ENCODE data around the gene GLRA1. TPM values are rescaled to one million over a fixed set of nuclear protein-coding genes. Genes with fewer than 3 reads are reported as not detected.

GLRA1 gene
- total RNA-seq, 1 experiment from 2014 or later: not detected

DNA sequence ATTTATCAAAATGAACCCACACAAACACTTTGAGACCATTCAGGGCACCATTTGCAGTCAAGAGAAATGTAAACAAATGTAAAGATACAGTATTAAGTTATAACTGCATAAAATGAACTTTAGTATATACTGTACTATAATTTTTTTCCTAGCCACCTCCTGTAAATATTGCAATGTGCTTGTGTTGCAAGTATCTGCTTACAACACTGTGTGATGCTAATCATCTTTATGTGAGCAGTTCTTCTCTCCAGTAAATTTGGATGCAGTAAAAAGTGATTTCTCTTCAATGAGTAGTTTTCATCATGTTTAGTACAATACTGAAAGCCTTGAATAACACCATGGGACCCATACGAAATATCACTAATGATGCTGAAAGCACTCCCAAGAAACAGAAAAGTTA lies 143.4 kb downstream of the GLRA1 start:
- H2AFZ ChIP-seq (ENCODE audit: low read length): no peak overlapping the region
- H4K20me1 ChIP-seq (ENCODE audit: low read length): peaks cover 97% of the 10 kb centered on the region
- ATAC-seq: no peak
- CTCF ChIA-PET: no interaction called here
- BruUV-seq (replicated peaks): no TSS peak
- no peaks in the 10 kb centered on the region for H3K9me3 ChIP-seq (ENCODE audit: low read length)
- H3K9me2 ChIP-seq (replicated peaks; ENCODE audit: low read length): no peaks in the 10 kb centered on the region
- H3K9ac ChIP-seq (ENCODE audit: low read length): no peak overlapping the region
- TF ChIP-seq EZH2 (IDR thresholded peaks at IDR 0.05; ENCODE audit: low read length, unreplicated experiment): no peak
- TF ChIP-seq, protein P1, sequence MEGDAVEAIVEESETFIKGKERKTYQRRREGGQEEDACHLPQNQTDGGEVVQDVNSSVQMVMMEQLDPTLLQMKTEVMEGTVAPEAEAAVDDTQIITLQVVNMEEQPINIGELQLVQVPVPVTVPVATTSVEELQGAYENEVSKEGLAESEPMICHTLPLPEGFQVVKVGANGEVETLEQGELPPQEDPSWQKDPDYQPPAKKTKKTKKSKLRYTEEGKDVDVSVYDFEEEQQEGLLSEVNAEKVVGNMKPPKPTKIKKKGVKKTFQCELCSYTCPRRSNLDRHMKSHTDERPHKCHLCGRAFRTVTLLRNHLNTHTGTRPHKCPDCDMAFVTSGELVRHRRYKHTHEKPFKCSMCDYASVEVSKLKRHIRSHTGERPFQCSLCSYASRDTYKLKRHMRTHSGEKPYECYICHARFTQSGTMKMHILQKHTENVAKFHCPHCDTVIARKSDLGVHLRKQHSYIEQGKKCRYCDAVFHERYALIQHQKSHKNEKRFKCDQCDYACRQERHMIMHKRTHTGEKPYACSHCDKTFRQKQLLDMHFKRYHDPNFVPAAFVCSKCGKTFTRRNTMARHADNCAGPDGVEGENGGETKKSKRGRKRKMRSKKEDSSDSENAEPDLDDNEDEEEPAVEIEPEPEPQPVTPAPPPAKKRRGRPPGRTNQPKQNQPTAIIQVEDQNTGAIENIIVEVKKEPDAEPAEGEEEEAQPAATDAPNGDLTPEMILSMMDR (conservative IDR thresholded peaks at IDR 0.05; ENCODE audit: low read depth, low read length): no peak
- no peak for TF ChIP-seq EZH2phosphoT487 (IDR thresholded peaks at IDR 0.05; ENCODE audit: borderline replicate concordance, low read length)
- H3K36me3 ChIP-seq (ENCODE audit: low read depth, low read length): peaks cover 28% of the 10 kb centered on the region
- H3K4me3 ChIP-seq (ENCODE audit: low read length): no peak overlapping the region
- intact Hi-C loops (cut with micrococcal nuclease): no loop called here
- no peaks in the 10 kb centered on the region for H3K27me3 ChIP-seq (ENCODE audit: low read length)
- no peak overlapping the region for H3K27ac ChIP-seq (ENCODE audit: low read length)
- no peak overlapping the region for H3K4me2 ChIP-seq (ENCODE audit: low read length)
- POLR2A ChIA-PET (ENCODE audit: unreplicated experiment): no interaction called here
- H3F3A ChIP-seq (ENCODE audit: low read length, unreplicated experiment): no peaks in the 10 kb centered on the region
- peaks cover 100% of the 10 kb centered on the region for H3K79me2 ChIP-seq (ENCODE audit: low read length)
- peaks cover 12% of the 10 kb centered on the region; the same call in 1 of the 2 replicates for H3K4me1 ChIP-seq (ENCODE audit: insufficient read depth, low read length)
- no peak for DNase-seq

DNA sequence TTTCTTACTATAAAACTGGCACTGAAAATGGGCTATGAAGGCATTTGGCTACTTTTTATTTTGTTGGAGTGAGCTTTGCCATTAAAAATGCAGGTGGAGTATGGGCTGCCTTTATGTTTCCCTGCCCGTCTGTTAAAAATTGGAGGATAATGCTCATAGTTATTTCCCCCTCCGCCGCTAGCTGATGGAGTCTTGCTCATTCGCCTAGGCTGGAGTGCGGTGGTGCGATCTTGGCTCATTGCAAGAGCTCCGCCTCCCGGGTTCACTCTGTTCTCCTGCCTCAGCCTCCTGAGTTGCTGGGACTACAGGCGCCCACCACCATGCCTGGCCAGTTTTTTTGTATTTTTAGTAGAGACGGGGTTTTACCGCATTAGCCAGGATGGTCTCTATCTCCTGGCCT lies 144.3 kb downstream of the GLRA1 start:
- ChIA-PET POLR2A (ENCODE audit: unreplicated experiment) (no interaction called here), CTCF (no interaction called here)
- intact Hi-C loops (cut with micrococcal nuclease): no loop called here
- Histone ChIP-seq H4K20me1 (ENCODE audit: low read length) (peaks cover 97% of the 10 kb centered on the region), H3K9me2 (replicated peaks; ENCODE audit: low read length) (no peaks in the 10 kb centered on the region), H3K9ac (ENCODE audit: low read length) (no peak overlapping the region), H3K4me1 (ENCODE audit: insufficient read depth, low read length) (peaks cover 17% of the 10 kb centered on the region), H3K27ac (ENCODE audit: low read length) (no peak overlapping the region), H3K79me2 (ENCODE audit: low read length) (peaks cover 100% of the 10 kb centered on the region), H3K4me2 (ENCODE audit: low read length) (no peak overlapping the region), H3K27me3 (ENCODE audit: low read length) (no peaks in the 10 kb centered on the region), H3F3A (ENCODE audit: low read length, unreplicated experiment) (no peaks in the 10 kb centered on the region), H2AFZ (ENCODE audit: low read length) (no peak overlapping the region), H3K9me3 (ENCODE audit: low read length) (no peaks in the 10 kb centered on the region), H3K36me3 (ENCODE audit: low read depth, low read length) (peaks cover 31% of the 10 kb centered on the region), H3K4me3 (ENCODE audit: low read length) (no peak overlapping the region)
- BruUV-seq (replicated peaks): no TSS peak
- TF ChIP-seq EZH2 (IDR thresholded peaks at IDR 0.05; ENCODE audit: low read length, unreplicated experiment) (no peak), EZH2phosphoT487 (IDR thresholded peaks at IDR 0.05; ENCODE audit: borderline replicate concordance, low read length) (no peak)
- TF ChIP-seq, protein P1 (conservative IDR thresholded peaks at IDR 0.05; ENCODE audit: low read depth, low read length): no peak
- no peak for ATAC-seq
- no peak for DNase-seq

DNA sequence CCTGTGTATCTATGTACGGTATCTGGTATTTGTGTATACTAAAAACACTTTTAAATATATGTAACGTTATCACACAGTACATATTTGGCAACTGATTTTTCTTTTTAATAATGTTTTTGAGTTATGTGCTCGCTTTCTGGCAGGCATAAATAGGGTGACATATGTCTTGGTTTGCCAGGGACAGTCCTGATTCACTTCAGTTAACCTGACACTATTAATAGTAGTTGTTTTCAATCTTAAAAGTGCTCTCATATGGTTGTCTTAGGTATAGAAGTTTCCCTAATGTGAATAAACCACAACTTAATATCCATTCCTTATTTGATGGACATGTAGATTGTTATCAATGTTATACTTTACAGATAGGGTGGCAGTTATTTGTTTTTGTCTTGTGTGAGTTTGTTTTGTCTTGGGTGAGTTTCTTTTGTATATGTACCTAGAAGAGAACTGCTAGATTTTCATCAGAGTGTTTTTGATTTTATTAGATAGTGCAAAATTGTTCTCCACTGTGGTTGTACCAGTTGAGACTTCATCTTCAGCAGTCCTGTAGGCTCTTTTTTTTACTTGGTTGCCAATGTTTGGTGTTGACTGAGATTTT lies 145.0 kb downstream of the GLRA1 start:
- Histone ChIP-seq H3K79me2 (ENCODE audit: low read length) (peaks cover 100% of the 10 kb centered on the region), H3K4me2 (ENCODE audit: low read length) (0 out of 2 replicates have a peak overlapping the region, but pooled peaks have one; percentile 3), H3K9me3 (ENCODE audit: low read length) (no peaks in the 10 kb centered on the region), H3F3A (ENCODE audit: low read length, unreplicated experiment) (no peaks in the 10 kb centered on the region), H3K9me2 (replicated peaks; ENCODE audit: low read length) (no peaks in the 10 kb centered on the region), H2AFZ (ENCODE audit: low read length) (no peak overlapping the region), H3K9ac (ENCODE audit: low read length) (no peak overlapping the region), H3K36me3 (ENCODE audit: low read depth, low read length) (peaks cover 31% of the 10 kb centered on the region), H3K27me3 (ENCODE audit: low read length) (no peaks in the 10 kb centered on the region), H3K4me1 (ENCODE audit: insufficient read depth, low read length) (peaks cover 24% of the 10 kb centered on the region), H3K4me3 (ENCODE audit: low read length) (no peak overlapping the region), H3K27ac (ENCODE audit: low read length) (no peak overlapping the region), H4K20me1 (ENCODE audit: low read length) (peaks cover 97% of the 10 kb centered on the region)
- no TSS peak for BruUV-seq (replicated peaks)
- ChIA-PET POLR2A (ENCODE audit: unreplicated experiment) (no interaction called here), CTCF (no interaction called here)
- peak; percentile 32 for ATAC-seq
- intact Hi-C loops (cut with micrococcal nuclease): no loop called here
- DNase-seq: no peak
- TF ChIP-seq, protein P1 (conservative IDR thresholded peaks at IDR 0.05; ENCODE audit: low read depth, low read length): no peak
- no peak for TF ChIP-seq EZH2 (IDR thresholded peaks at IDR 0.05; ENCODE audit: low read length, unreplicated experiment)
- TF ChIP-seq EZH2phosphoT487 (IDR thresholded peaks at IDR 0.05; ENCODE audit: borderline replicate concordance, low read length): no peak
